NT2/D1 (cell line): ENCODE measurements around the gene CHTF18.
"Not testable (repeated sequence)": the region's sequence is repeated elsewhere in the genome, so short reads cannot be mapped to it uniquely, and the experiment has no call there.

ENCODE experiments used
- DNase-seq: peaks from one replicate; pipeline ENCODE4 v3.0.0-alpha.2; 2011; ENCODE audit warnings: low read depth, low spot score
- H3K27me3 ChIP-seq: 2 replicates; pipeline ENCODE4 v1.6.0; 2011; ENCODE audit warnings: mild to moderate bottlenecking; ENCODE audit not compliant: insufficient read length, insufficient read depth
- H3K36me3 ChIP-seq: 2 replicates; pipeline ENCODE4 v1.6.1; 2011; ENCODE audit warnings: mild to moderate bottlenecking, low read length, mixed read lengths; ENCODE audit not compliant: insufficient read depth, insufficient read length
- H3K4me1 ChIP-seq: 2 replicates; pipeline ENCODE4 v1.5.1; 2011; ENCODE audit not compliant: insufficient read depth, insufficient read length
- H3K4me3 ChIP-seq: 2 replicates; pipeline ENCODE4 v1.5.1; 2011; ENCODE audit warnings: low read depth; ENCODE audit not compliant: insufficient read length
- H3K9ac ChIP-seq: 2 replicates; pipeline ENCODE4 v1.6.0; 2011; ENCODE audit warnings: low read depth; ENCODE audit not compliant: insufficient read length
- H3K9me3 ChIP-seq: 2 replicates; pipeline ENCODE4 v1.5.1; 2011; ENCODE audit warnings: mild to moderate bottlenecking, low read length; ENCODE audit not compliant: insufficient read depth
- SUZ12 ChIP-seq: IDR thresholded peaks from 2 replicates; pipeline ENCODE4 v1.6.1; 2011; ENCODE audit not compliant: insufficient read length, insufficient read depth; ENCODE audit errors: extremely low read depth
- YY1 ChIP-seq: IDR thresholded peaks from 2 replicates; pipeline ENCODE4 v1.6.1; 2011; ENCODE audit not compliant: insufficient read length, insufficient read depth
- ZNF274 ChIP-seq: IDR thresholded peaks from 2 replicates; pipeline ENCODE4 v1.6.1; 2011; ENCODE audit warnings: mild to moderate bottlenecking, low read depth, low read length

Gene CHTF18

DNA sequence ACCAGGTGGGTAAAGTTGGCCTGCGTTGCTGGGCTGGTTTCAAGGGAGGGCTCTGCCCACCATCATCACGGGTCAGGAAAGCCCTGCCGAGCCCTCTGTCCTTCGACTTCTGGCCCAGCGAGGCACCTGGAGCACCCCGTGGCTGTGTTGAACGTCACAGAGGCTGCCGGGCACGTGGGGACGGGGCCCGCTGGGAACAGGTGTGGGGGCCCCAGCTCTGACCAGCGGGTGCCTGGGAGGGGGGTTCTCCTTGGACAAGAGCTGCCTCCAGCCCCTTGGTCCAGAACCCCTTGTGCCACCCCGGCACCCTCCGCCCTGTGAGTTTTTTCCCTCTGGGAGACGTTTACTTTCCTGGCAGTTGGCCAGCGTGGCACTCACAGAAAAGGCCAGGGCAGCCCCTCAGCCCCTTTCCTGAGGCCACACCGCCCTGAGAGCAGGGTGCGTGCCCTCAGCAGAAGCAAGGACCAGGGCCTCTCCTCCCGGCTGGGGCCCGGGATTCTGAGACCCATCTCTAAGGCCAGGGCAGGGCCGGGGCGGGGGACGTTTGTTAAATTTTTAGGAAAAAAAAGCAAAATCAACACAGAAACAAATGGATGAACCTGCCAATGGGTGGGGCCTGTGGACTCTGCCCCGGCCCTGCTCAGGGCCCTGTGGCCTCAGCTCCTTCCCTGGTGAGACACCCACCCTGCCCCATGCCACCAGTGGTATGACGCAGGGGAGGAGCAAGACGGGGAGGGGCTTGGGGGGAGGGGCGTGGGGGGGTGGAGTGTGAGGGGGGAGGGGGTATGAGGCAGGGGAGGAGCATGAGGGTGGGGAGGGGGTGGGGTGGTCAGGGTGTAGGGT is 43.4 kb downstream of the CHTF18 start:
- no peak for DNase-seq
- Histone ChIP-seq H3K9me3 (peaks cover 17% of the 10 kb centered on the region), H3K4me3 (no peak overlapping the region), H3K27me3 (no peaks in the 10 kb centered on the region), H3K9ac (no peak overlapping the region), H3K36me3 (no peaks in the 10 kb centered on the region), H3K4me1 (peaks cover 3% of the 10 kb centered on the region)
- TF ChIP-seq YY1, result no peak
- TF ChIP-seq ZNF274, result no peak
- no peak for TF ChIP-seq SUZ12

DNA sequence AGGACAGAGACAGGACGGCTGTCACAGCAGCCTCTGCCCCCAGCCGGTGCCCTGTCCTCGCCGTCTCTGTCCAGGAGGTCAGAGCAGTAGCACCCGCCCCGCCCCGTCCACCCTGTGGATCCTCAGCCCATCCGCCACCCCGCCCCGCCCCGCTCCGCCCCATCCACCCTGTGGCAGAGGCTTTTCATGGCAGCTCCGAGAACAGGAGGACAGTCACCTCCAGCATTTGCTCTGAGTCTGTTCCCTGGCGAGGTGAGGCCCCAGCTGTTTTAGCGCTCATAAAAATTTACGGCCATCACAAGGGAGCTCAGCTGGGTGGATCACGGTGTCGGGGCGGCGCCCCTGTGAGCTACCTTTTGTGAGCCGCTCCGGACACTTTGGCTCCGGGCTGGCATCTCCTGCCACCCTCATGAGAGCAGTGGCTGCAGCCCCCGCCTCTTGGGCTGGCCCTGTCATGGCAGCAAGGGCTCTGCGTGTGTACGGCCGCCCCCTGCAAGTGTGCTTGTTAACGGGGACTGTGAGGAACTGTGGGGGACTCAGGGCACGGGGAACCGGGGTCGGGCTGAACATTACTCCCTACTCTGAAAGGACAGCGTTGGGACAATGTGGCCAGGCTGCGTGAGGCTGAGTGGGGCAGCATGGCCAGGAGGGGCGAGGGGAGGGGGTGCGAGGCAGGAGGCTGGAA is 44.4 kb downstream of the CHTF18 start:
- H3K4me3 ChIP-seq, result no peak overlapping the region
- TF ChIP-seq SUZ12 (no peak), YY1 (no peak), ZNF274 (no peak)
- no peak for DNase-seq
- no peaks in the 10 kb centered on the region for H3K27me3 ChIP-seq
- H3K9me3 ChIP-seq, result peaks cover 21% of the 10 kb centered on the region
- no peaks in the 10 kb centered on the region for H3K36me3 ChIP-seq
- H3K9ac ChIP-seq, result no peak overlapping the region
- no peaks in the 10 kb centered on the region for H3K4me1 ChIP-seq

DNA sequence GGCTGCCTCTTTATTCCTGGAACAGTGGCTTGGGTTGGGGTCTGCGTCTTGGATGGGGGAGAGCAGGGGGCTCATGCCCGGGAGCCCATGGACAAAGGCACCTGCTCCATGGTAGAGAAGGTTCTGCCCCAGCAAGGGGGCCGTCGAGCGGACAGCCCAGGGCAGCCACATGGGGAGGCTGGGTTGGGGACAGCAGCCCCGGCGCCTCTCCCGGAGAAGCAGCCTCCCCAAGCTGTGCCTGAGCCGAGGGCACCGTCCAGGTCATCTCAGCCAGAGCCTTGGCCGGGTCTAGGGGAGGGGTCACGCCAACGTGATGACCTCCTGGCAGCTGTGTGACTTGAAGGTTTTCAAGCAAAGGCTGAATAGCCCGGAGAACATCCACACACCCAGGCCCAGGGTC is 45.0 kb downstream of the CHTF18 start:
- Histone ChIP-seq H3K27me3 (no peaks in the 10 kb centered on the region), H3K4me3 (no peak overlapping the region), H3K36me3 (no peaks in the 10 kb centered on the region), H3K9me3 (peaks cover 21% of the 10 kb centered on the region), H3K4me1 (no peaks in the 10 kb centered on the region), H3K9ac (no peak overlapping the region)
- DNase-seq, result no peak
- TF ChIP-seq YY1 (no peak), ZNF274 (no peak), SUZ12 (no peak)

DNA sequence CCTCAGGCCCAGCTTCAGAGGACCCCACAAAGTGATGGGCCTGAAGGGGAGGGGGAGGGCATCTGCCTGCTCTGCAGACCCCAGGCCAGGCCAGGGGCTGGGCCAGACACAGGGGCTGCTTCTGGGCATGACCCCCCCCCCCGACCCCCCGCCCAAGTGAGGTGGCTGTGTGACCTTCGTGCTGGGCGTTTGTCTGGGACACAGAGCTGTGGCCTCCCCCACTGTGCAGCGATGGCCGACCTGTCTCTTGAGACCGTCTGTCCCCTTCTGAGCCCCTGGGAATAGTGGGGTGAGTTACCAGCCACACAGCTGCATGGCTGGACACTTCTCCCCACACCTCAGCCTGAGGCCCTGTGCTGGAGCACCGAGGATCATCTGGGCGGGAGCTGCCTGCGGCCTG is 47.0 kb downstream of the CHTF18 start:
- no peak for DNase-seq
- TF ChIP-seq SUZ12 (no peak), YY1 (no peak), ZNF274 (no peak)
- no peak overlapping the region for H3K4me3 ChIP-seq
- H3K9ac ChIP-seq, result no peak overlapping the region
- peaks cover 21% of the 10 kb centered on the region for H3K9me3 ChIP-seq
- no peaks in the 10 kb centered on the region for H3K27me3 ChIP-seq
- H3K4me1 ChIP-seq, result peaks cover 10% of the 10 kb centered on the region
- no peaks in the 10 kb centered on the region for H3K36me3 ChIP-seq

DNA sequence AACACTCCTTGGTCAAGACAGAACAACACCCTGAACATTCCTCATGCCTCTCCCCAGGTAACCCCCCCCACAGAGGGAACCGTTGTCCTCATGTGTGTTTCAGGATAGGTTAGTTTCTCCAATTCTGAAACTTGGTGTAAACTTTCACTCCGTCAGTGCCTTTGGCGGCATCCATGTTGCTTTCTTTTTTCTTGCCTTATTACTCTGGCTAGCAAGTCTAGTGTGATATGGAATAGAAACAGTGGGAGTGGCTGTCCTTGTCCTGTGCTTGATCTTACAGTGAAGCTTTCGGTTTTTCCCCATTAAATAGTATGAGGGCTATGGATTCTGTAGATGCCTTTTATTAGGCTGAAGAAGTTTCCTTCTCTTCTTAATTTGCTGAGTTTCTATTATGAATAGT is 47.8 kb downstream of the CHTF18 start:
- Histone ChIP-seq H3K27me3 (no peaks in the 10 kb centered on the region), H3K9me3 (peaks cover 21% of the 10 kb centered on the region), H3K9ac (no peak overlapping the region), H3K36me3 (no peaks in the 10 kb centered on the region), H3K4me3 (no peak overlapping the region), H3K4me1 (peaks cover 14% of the 10 kb centered on the region)
- TF ChIP-seq ZNF274 (no peak), SUZ12 (no peak), YY1 (no peak)
- no peak for DNase-seq

DNA sequence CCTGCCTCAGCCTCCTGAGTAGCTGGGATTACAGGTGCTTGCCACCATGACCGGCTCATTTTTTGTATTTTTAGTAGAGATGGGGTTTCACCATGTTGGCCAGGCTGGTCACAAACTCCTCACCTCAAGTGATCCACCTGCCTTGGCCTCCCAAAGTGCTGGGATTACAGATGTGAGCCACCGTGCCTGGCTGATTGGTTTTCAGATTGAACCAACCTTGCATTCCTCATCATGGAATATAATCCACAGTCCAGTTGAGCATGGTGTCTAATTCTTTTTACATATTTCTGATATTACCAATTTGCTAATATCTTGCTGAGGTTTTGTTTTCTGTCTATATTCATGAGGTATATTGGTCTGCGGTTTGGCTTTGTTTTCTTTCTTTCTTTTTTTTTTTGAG is 48.4 kb downstream of the CHTF18 start:
- not testable (repeated sequence) for H3K4me3 ChIP-seq, H3K36me3 ChIP-seq, H3K9ac ChIP-seq, H3K27me3 ChIP-seq, DNase-seq
- peaks cover 14% of the 10 kb centered on the region for H3K4me1 ChIP-seq
- H3K9me3 ChIP-seq, result peaks cover 21% of the 10 kb centered on the region

DNA sequence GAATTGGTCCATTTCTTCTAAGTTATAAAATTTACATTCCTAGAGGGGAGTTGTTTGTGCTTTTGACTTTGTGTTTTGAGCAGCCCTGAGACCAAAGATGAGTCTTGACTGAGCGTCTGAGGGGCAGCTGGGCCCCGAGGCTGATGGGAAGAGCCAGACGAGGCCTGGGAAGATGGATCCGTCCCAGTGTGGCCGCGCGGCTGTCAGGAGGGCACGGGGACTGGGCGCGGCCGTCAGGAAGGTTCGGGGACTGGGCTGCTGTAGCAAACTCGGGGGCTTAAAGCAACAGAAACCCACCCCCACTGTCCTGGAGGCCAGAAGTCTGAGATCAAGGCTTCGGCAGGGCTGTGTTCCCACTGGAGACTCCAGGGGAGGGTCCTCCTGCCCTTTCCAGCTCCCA is 50.3 kb downstream of the CHTF18 start:
- no peak overlapping the region for H3K4me3 ChIP-seq
- no peak for DNase-seq
- peaks cover 25% of the 10 kb centered on the region for H3K4me1 ChIP-seq
- no peaks in the 10 kb centered on the region for H3K27me3 ChIP-seq
- H3K36me3 ChIP-seq, result no peaks in the 10 kb centered on the region
- no peak overlapping the region for H3K9ac ChIP-seq
- TF ChIP-seq ZNF274 (no peak), YY1 (no peak), SUZ12 (no peak)
- H3K9me3 ChIP-seq, result peaks cover 21% of the 10 kb centered on the region
